Breast epithelium (tissue), 4 donors: ENCODE measurements around the gene MYO1E. TPM values are rescaled to one million over a fixed set of nuclear protein-coding genes. Genes with fewer than 3 reads are reported as not detected.

Experiments
- DNase-seq, 2 donors: peaks; one replicate each; pipeline ENCODE4 v3.0.0-alpha.2; 2019; ENCODE audit warnings: low spot score in 2 of 2
- H3K27ac ChIP-seq, 2 donors: fragments of 200-600 bp; sonication (generic) in 1 of 2; one replicate each; pipeline ENCODE4 v1.5.1; 2016 to 2019; ENCODE audit warnings: mild to moderate bottlenecking in 1 of 2
- H3K27me3 ChIP-seq, 2 donors: fragments of 200-600 bp; sonication (generic) in 1 of 2; one replicate each; pipeline versions ENCODE4 v1.5.1 to v1.6.0; 2017 to 2019; ENCODE audit warnings: control low read depth in 1 of 2, mild to moderate bottlenecking in 1 of 2
- H3K36me3 ChIP-seq: fragments of 200-600 bp; one replicate; pipeline ENCODE4 v1.5.1; 2019
- H3K4me1 ChIP-seq, 2 donors: fragments of 200-600 bp; sonication (generic); one replicate each; pipeline ENCODE4 v1.5.1; 2016 to 2019; ENCODE audit warnings: control low read depth in 1 of 2
- H3K4me3 ChIP-seq, 3 donors: fragments of 200-600 bp; sonication (generic); 1 replicate in 2 of 3; 2 replicates in 1 of 3; pipeline ENCODE4 v1.5.1; 2016 to 2019; ENCODE audit warnings: mild to moderate bottlenecking in 3 of 3, moderate library complexity in 2 of 3
- H3K9me3 ChIP-seq, 2 donors: fragments of 200-600 bp; sonication (generic) in 1 of 2; one replicate each; pipeline ENCODE4 v1.5.1; 2016 to 2019; ENCODE audit warnings: control low read depth in 1 of 2
- CTCF ChIP-seq, 3 donors: fragments of 450-650 bp; IDR thresholded peaks; one replicate each; pipeline ENCODE4 v1.5.1; 2016 to 2017; ENCODE audit warnings: antibody characterized with exemption in 3 of 3, mild to moderate bottlenecking in 3 of 3, moderate library complexity in 3 of 3
- POLR2A ChIP-seq: fragments of 450-650 bp; IDR thresholded peaks from one replicate; pipeline ENCODE4 v1.6.1; 2016; ENCODE audit warnings: antibody characterized with exemption, mild to moderate bottlenecking, moderate library complexity
- POLR2AphosphoS5 ChIP-seq, 3 donors: sonication (generic); formaldehyde crosslinking; IDR thresholded peaks; one replicate each; pipeline ENCODE4 v1.6.1; 2017; ENCODE audit warnings: antibody characterized with exemption in 3 of 3
- intact Hi-C: fragments of 100-400 bp; cut with DNase I; formaldehyde crosslinking; loops from one replicate; pipeline ENCODE4 v1.15.1; 2023; ENCODE audit warnings: low total_unique reads
- total RNA-seq, 3 donors: library from RNA; depleted of rRNA; stranded (reverse); fragments of >200 nt; gene quantifications; one replicate each; pipeline ENCODE4 v1.1.0, GENCODE V29; 2016

The MYO1E gene
- total RNA-seq, 3 donors from 2014 or later, result 51.5 to 76.1 (median 68.6) TPM

- Histone ChIP-seq H3K4me3 (no peak overlapping the region), H3K27ac (no peak overlapping the region), H3K9me3 (no peaks in the 10 kb centered on the region), H3K27me3 (no peaks in the 10 kb centered on the region), H3K4me1 (no peaks in the 10 kb centered on the region), H3K36me3 (no peaks in the 10 kb centered on the region)
- intact Hi-C loops, result no loop called here
- no peak for DNase-seq
- TF ChIP-seq POLR2A (no peak), CTCF (IDR thresholded peaks at IDR 0.05) (no peak), POLR2AphosphoS5 (IDR thresholded peaks at IDR 0.05) (no peak)
Observed at GRCh38 chr15:59367022-59367451, 5.6 kb downstream of the MYO1E start.

- intact Hi-C loops, result no loop called here
- DNase-seq, result no peak
- Histone ChIP-seq H3K4me3 (no peak overlapping the region), H3K36me3 (no peaks in the 10 kb centered on the region), H3K27me3 (no peaks in the 10 kb centered on the region), H3K4me1 (no peaks in the 10 kb centered on the region), H3K9me3 (no peaks in the 10 kb centered on the region), H3K27ac (no peak overlapping the region)
- TF ChIP-seq POLR2A, result no peak
- TF ChIP-seq CTCF (IDR thresholded peaks at IDR 0.05), result no peak
Observed at GRCh38 chr15:59366333-59367021, 6.2 kb downstream of the MYO1E start.

- Histone ChIP-seq H3K4me1 (no peaks in the 10 kb centered on the region), H3K4me3 (no peak overlapping the region), H3K9me3 (no peaks in the 10 kb centered on the region), H3K27ac (no peak overlapping the region), H3K36me3 (no peaks in the 10 kb centered on the region), H3K27me3 (no peaks in the 10 kb centered on the region)
- no peak for DNase-seq
- intact Hi-C loops, result no loop called here
- TF ChIP-seq POLR2A (no peak), CTCF (IDR thresholded peaks at IDR 0.05) (no peak), POLR2AphosphoS5 (IDR thresholded peaks at IDR 0.05) (no peak)
Observed at GRCh38 chr15:59364248-59364647, 8.4 kb downstream of the MYO1E start.

- intact Hi-C loops, result no loop called here
- Histone ChIP-seq H3K9me3 (no peaks in the 10 kb centered on the region), H3K27me3 (no peaks in the 10 kb centered on the region), H3K36me3 (no peaks in the 10 kb centered on the region), H3K4me3 (no peak overlapping the region), H3K4me1 (no peaks in the 10 kb centered on the region), H3K27ac (no peak overlapping the region)
- DNase-seq, result no peak
- no peak for TF ChIP-seq CTCF (IDR thresholded peaks at IDR 0.05)
Observed at GRCh38 chr15:59362331-59362730, 10.3 kb downstream of the MYO1E start.

GRCh38 chr15:59360896-59361295 lies 11.8 kb downstream of the MYO1E start:
- no peaks in the 10 kb centered on the region for H3K27me3 ChIP-seq
- intact Hi-C loops, result no loop called here
- no peaks in the 10 kb centered on the region for H3K4me1 ChIP-seq
- DNase-seq, result no peak
- no peaks in the 10 kb centered on the region for H3K36me3 ChIP-seq
- TF ChIP-seq POLR2A (no peak), POLR2AphosphoS5 (IDR thresholded peaks at IDR 0.05) (no peak), CTCF (IDR thresholded peaks at IDR 0.05) (no peak)
- H3K9me3 ChIP-seq, result no peaks in the 10 kb centered on the region
- no peak overlapping the region for H3K4me3 ChIP-seq
- H3K27ac ChIP-seq, result no peak overlapping the region
